Measurements from ENCODE around the gene TRIM16.
"Not testable (repeated sequence)": the region's sequence is repeated elsewhere in the genome, so short reads cannot be mapped to it uniquely, and the experiment has no call there.

Gene TRIM16

DNA sequence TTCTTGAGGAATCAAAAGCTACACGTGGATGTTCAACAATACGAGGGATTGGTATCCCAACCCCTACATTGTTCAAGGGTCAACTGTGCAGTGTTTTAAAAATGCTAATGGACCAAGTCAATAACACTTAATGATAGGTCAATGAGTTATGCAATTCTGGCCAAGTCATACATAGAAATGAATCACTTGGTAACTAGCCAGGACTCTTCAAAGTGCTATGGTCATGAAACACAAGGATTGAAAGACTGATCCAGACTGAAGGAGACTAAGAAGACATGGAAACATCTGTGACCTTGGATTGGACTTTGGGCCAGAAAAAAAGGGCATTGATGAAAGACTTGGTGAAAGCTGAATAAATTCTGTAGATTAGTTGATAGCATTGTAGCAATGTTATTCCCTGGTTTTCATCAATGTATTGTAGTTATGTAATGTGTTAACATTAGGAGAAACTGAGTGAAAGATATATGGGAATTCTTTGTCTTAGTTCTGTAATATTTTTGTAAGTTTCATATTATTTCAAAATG lies 53.1 kb downstream of the TRIM16 start:
- DNase-seq; in situ Hi-C loops (cut with HindIII; ENCODE audit: low pct_ligation_motif_present, low pct_unique_long_range_greater_than_20kb, low sequenced_read_pairs): not testable (repeated sequence)

DNA sequence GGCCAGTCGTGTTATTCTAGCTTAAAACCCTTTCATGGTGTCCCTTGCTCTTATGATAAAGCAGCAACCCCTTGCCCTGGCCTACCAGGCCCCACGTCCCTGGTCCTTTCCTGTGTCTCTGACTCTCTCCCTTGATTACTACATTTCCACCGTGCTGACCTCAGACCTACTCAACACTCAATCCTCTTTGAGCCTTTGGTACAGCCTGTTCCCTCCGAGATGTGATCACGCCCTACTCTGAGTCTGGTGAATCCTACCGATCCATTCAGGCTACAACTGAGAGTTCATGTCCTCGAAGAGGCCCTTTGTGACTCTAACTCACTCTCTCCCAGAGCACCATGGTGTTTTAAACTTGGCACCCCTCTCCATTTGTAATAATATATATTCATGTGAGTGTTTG lies 54.1 kb downstream of the TRIM16 start:
- DNase-seq; in situ Hi-C loops (cut with HindIII; ENCODE audit: low pct_ligation_motif_present, low pct_unique_long_range_greater_than_20kb, low sequenced_read_pairs): not testable (repeated sequence)

DNA sequence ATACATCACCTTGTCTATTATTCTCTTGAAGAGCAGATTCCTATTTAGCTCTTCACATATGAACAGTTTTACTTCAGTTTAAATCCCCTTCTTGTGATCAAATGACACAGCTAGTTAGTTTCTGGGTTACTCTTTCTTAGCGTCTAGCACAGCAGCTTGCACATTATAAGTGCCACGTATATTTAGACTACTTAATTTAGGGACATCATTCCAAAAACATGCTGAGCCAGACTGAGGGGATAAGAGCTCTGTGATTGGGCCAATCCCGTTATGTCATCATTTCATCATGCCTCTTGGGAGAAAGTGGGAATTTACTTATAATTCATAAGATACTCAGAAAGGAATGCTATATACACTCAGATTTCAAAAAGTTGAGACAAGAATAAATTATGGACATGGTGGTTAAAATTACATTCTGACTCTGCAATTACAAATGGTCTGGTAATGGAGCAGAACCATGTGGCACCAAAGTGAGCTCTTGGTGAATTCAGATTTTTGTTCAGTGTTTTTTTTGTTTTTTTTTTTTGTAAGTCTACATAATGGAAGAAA lies 60.4 kb downstream of the TRIM16 start:
- DNase-seq; in situ Hi-C loops (cut with HindIII; ENCODE audit: low pct_ligation_motif_present, low pct_unique_long_range_greater_than_20kb, low sequenced_read_pairs): not testable (repeated sequence)

DNA sequence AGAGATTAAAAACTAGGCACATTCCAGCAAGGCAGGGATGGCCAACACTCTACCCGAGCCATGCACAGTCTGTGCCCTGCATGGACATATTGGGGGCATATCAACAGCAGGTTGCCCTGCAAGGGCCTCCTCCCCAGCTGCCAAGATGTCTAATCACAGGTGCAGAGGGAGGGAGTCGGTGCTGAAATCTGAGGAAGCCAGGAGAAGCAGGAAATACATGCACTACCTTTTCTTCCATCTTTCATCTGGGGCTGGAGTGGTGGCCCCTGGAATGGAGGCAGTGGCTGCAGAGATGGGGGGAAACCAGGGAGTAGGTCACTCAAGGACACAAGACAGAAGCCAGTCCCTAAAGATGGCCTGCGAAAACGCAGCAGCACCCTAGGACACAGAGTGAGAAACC lies 60.9 kb downstream of the TRIM16 start:
- in situ Hi-C loops (cut with HindIII; ENCODE audit: low pct_ligation_motif_present, low pct_unique_long_range_greater_than_20kb, low sequenced_read_pairs); DNase-seq: not testable (repeated sequence)

DNA sequence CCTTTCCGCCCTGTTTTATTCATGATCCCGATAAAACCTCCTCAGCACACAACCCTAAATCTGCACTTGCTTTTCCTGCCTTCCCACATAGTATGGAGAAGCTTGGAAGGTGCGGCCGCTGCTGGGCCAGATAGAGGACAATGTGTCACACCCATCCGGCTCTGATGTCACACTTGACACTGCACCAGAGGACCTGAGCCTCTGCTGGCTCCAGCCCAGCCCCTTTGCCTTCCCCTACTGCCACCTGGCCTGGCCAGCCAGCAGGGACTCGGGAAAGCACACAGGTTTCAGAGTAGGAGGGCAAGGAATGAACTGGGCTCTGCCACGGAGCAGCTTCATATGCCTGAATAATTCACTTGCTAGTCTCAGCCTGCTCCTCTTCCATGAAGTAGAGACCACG lies 62.0 kb downstream of the TRIM16 start:
- DNase-seq; in situ Hi-C loops (cut with HindIII; ENCODE audit: low pct_ligation_motif_present, low pct_unique_long_range_greater_than_20kb, low sequenced_read_pairs): not testable (repeated sequence)

DNA sequence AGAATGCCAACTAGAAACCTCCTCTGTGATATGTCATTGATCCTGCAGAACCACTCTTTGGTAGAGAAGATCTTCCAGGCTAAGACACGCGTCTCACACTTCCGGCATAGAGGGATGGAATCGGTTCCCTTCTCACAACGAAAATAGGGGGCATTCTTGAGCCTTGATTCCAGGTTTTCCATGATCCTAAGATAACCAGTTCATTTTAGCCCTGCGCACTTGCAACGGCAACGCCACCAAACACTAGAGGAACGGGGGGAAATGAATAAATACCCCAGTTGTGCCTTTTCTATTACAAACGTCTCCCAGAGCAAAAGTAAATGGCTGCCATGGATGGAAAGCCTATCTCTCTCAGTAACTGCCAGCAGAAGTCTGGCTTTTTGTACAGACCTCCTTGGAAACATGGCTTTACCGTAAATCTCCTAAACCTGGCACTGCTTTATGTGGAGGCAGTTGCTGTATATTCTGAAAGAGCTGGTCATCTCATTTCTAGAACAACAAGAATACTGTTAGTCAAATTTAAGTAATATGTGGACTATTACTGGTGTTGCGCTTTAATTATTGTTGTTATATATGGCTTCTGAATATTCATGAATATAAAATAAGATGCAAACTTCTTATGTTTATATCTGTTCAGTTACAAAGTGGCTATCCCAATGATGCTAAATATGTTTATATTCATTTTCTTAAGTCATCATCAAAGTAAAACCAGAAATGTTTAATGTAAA lies 64.6 kb downstream of the TRIM16 start, which contains the start of gene FBXW10B:
FBXW10B (minus strand) TSS at position 374 of the 728 bp plus-strand sequence; CDS start at position 182, 192 bp downstream.
- in situ Hi-C loops (cut with HindIII; ENCODE audit: low pct_ligation_motif_present, low pct_unique_long_range_greater_than_20kb, low sequenced_read_pairs); DNase-seq: not testable (repeated sequence)

GRCh38 chr17:15616828-15617227 lies 67.3 kb downstream of the TRIM16 start:
- not testable (repeated sequence) for DNase-seq

GRCh38 chr17:15615850-15616249 lies 68.3 kb downstream of the TRIM16 start:
- in situ Hi-C loops (cut with HindIII; ENCODE audit: low pct_ligation_motif_present, low pct_unique_long_range_greater_than_20kb, low sequenced_read_pairs); DNase-seq: not testable (repeated sequence)

More at GRCh38 chr17:15616828-15617227, 67.3 kb downstream of the TRIM16 start:
- in situ Hi-C loops (cut with HindIII; ENCODE audit: low pct_ligation_motif_present, low pct_unique_long_range_greater_than_20kb, low sequenced_read_pairs): not testable (repeated sequence)

GRCh38 chr17:15613111-15613510 lies 71.0 kb downstream of the TRIM16 start:
- not testable (repeated sequence) for DNase-seq

DNA sequence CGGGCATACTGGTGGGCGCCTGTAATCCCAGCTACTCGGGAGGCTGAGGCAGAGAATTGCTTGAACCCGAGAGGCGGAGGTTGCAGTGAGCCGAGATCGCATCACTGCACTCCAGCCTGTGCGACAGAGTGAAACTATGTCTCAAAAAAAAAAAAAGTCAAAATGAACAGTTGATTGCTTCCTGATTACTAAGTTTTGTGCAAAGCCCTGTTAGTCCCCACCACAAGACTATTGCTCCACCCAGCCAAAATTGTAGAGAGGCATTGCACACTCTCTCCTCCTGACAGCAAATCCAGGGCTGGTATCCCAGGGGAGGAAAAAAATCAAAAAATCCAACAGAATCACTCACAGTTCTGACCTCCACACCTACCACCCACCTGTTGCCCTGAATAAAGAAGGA lies 91.2 kb downstream of the TRIM16 start:
- in situ Hi-C loops (cut with HindIII; ENCODE audit: low pct_ligation_motif_present, low pct_unique_long_range_greater_than_20kb, low sequenced_read_pairs); DNase-seq: not testable (repeated sequence)

More at GRCh38 chr17:15613111-15613510, 71.0 kb downstream of the TRIM16 start:
- in situ Hi-C loops (cut with HindIII; ENCODE audit: low pct_ligation_motif_present, low pct_unique_long_range_greater_than_20kb, low sequenced_read_pairs): not testable (repeated sequence)

- DNase-seq; in situ Hi-C loops (cut with HindIII; ENCODE audit: low pct_ligation_motif_present, low pct_unique_long_range_greater_than_20kb, low sequenced_read_pairs): not testable (repeated sequence)
Measured at GRCh38 chr17:15591986-15592385, 92.1 kb downstream of the TRIM16 start.

- in situ Hi-C loops (cut with HindIII; ENCODE audit: low pct_ligation_motif_present, low pct_unique_long_range_greater_than_20kb, low sequenced_read_pairs); DNase-seq: not testable (repeated sequence)
Measured at GRCh38 chr17:15590844-15591243, 93.3 kb downstream of the TRIM16 start.

- in situ Hi-C loops (cut with HindIII; ENCODE audit: low pct_ligation_motif_present, low pct_unique_long_range_greater_than_20kb, low sequenced_read_pairs); DNase-seq: not testable (repeated sequence)
Measured at GRCh38 chr17:15589544-15590536, 94.3 kb downstream of the TRIM16 start.

- in situ Hi-C loops (cut with HindIII; ENCODE audit: low pct_ligation_motif_present, low pct_unique_long_range_greater_than_20kb, low sequenced_read_pairs); DNase-seq: not testable (repeated sequence)
Measured at GRCh38 chr17:15588017-15588416, 96.1 kb downstream of the TRIM16 start.

GRCh38 chr17:15583313-15583712 lies 100.8 kb downstream of the TRIM16 start:
- DNase-seq; in situ Hi-C loops (cut with HindIII; ENCODE audit: low pct_ligation_motif_present, low pct_unique_long_range_greater_than_20kb, low sequenced_read_pairs): not testable (repeated sequence)

- in situ Hi-C loops (cut with HindIII; ENCODE audit: low pct_ligation_motif_present, low pct_unique_long_range_greater_than_20kb, low sequenced_read_pairs); DNase-seq: not testable (repeated sequence)
Measured at GRCh38 chr17:15581462-15581861, 102.6 kb downstream of the TRIM16 start.
